Esophagus squamous epithelium (tissue), 5 donors: Measurements from ENCODE around the gene CD22. TPM values are rescaled to one million over a fixed set of nuclear protein-coding genes. Genes with fewer than 3 reads are reported as not detected.

ENCODE experiments used
- DNase-seq: peaks from one replicate; lab custom pipeline; 2025; lab: John Stamatoyannopoulos, UW
- H3K27ac ChIP-seq, 4 donors: fragments of 200-600 bp; sonication (generic); one replicate each; pipeline ENCODE4 v1.5.1; 2016 to 2019; ENCODE audit warnings: mild to moderate bottlenecking in 1 of 4
- H3K27me3 ChIP-seq, 4 donors: fragments of 200-600 bp; sonication (generic); 1 replicate in 3 of 4; 2 replicates in 1 of 4; pipeline versions ENCODE4 v1.5.1 to v1.6.0; 2017 to 2021; ENCODE audit warnings: antibody characterized with exemption in 1 of 4
- H3K36me3 ChIP-seq, 3 donors: fragments of 200-600 bp; sonication (generic); one replicate each; pipeline ENCODE4 v1.5.1; 2016 to 2019
- H3K4me1 ChIP-seq, 3 donors: fragments of 200-600 bp; sonication (generic); one replicate each; pipeline ENCODE4 v1.5.1; 2017 to 2019
- H3K4me3 ChIP-seq, 4 donors: fragments of 200-600 bp; sonication (generic); 1 replicate in 3 of 4; 2 replicates in 1 of 4; pipeline ENCODE4 v1.5.1; 2016 to 2019; ENCODE audit warnings: mild to moderate bottlenecking in 2 of 4, moderate library complexity in 1 of 4
- H3K9me3 ChIP-seq, 3 donors: fragments of 200-600 bp; sonication (generic); one replicate each; pipeline ENCODE4 v1.5.1; 2016 to 2019
- POLR2A ChIP-seq, 4 donors: fragments of 450-650 bp; IDR thresholded peaks; one replicate each; pipeline ENCODE4 v1.6.1; 2017; ENCODE audit warnings: antibody characterized with exemption in 4 of 4, mild to moderate bottlenecking in 4 of 4, moderate library complexity in 3 of 4
- WGBS, 2 donors: methylation state at CpG; one replicate each; pipeline ENCODE4 v1.1.5; 2018; 5-methylcytosine and 5-hydroxymethylcytosine counted together
- intact Hi-C: fragments of 100-400 bp; cut with DNase I; formaldehyde crosslinking; loops from one replicate; pipeline ENCODE4 v1.15.0; 2022
- total RNA-seq, 4 donors: library from RNA; depleted of rRNA; stranded (reverse); fragments of >200 nt; gene quantifications; one replicate each; pipeline ENCODE4 v1.1.0, GENCODE V29; 2016
- TF ChIP-seq, protein P1 (sequence below), 6 experiments: fragments of 450-650 bp in 4 of 6; fragments of 200-600 bp in 2 of 6; sonication (generic) in 2 of 6; IDR thresholded peaks; one replicate each; pipeline ENCODE4 v1.5.1; 2016 to 2019; ENCODE audit warnings: antibody characterized with exemption in 6 of 6, mild to moderate bottlenecking in 4 of 6, moderate library complexity in 4 of 6
- donor health status: DM: yes; HTN: yes; CAD: no.

CD22 gene
- total RNA-seq, 4 donors from 2014 or later, result 0.11 to 6.1 (median 1.9) TPM

DNA sequence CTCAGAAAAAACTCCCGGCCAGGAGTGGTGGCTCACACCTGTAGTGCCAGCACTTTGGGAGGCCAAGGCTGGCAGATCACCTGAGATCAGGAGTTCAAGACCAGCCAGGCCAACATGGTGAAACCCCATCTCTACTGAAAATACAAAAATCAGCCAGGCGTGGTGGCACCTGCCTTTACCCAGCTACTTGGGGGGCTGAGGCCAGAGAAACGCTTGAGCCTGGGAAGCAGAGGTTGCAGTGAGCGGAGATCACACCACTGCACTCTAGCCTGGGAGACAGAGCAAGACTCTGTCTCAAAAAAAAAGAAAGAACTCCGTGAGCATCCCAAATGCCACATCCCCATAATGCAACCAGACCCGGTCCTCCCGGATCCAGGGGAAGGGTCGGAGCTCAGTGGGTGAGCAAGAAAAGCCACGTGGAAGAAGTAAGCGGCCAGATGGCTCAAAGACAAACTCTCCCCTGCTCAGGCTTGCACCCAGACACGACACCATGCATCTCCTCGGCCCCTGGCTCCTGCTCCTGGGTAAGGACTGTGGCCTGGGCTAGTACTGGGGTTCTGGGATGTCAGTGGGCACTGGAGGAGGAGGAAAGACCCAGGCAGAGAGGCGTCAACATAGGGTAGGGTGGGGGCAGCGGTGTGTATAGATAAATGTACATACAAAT is 2.7 kb downstream of the CD22 start:
- H3K27me3 ChIP-seq, result peaks cover 0 to 80% (median 0%) of the 10 kb centered on the region in 4 donors
- no peak for TF ChIP-seq POLR2A (IDR thresholded peaks at IDR 0.05)
- TF ChIP-seq, protein P1, sequence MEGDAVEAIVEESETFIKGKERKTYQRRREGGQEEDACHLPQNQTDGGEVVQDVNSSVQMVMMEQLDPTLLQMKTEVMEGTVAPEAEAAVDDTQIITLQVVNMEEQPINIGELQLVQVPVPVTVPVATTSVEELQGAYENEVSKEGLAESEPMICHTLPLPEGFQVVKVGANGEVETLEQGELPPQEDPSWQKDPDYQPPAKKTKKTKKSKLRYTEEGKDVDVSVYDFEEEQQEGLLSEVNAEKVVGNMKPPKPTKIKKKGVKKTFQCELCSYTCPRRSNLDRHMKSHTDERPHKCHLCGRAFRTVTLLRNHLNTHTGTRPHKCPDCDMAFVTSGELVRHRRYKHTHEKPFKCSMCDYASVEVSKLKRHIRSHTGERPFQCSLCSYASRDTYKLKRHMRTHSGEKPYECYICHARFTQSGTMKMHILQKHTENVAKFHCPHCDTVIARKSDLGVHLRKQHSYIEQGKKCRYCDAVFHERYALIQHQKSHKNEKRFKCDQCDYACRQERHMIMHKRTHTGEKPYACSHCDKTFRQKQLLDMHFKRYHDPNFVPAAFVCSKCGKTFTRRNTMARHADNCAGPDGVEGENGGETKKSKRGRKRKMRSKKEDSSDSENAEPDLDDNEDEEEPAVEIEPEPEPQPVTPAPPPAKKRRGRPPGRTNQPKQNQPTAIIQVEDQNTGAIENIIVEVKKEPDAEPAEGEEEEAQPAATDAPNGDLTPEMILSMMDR (IDR thresholded peaks at IDR 0.05), result no peak
- no peak overlapping the region for H3K4me3 ChIP-seq
- intact Hi-C loops, result no loop called here
- no peaks in the 10 kb centered on the region for H3K36me3 ChIP-seq
- 67 to 69% methylated on average over 13 to 14 of the region's 14 CpGs for WGBS, 2 donors
- H3K9me3 ChIP-seq, result no peaks in the 10 kb centered on the region
- H3K27ac ChIP-seq, result no peak overlapping the region
- DNase-seq, result no peak
- H3K4me1 ChIP-seq, result no peaks in the 10 kb centered on the region

DNA sequence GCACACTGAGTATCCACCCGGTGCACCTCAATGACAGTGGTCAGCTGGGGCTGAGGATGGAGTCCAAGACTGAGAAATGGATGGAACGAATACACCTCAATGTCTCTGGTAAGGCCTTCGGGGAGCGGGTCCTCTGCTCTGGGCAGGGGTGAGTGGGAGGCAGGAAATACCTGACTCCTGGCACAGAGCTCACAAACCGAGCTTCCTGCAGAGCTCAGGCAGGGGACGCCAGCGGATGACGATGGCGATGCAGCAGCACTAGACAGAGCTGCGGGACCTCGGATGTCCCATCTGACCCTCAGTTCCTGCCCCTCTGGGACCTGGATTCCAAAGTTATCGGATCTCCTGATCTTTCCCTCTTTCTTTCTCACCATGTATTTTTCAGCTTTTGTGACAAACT is 3.8 kb downstream of the CD22 start:
- no peaks in the 10 kb centered on the region for H3K9me3 ChIP-seq
- H3K27me3 ChIP-seq, result peaks cover 0 to 69% (median 0%) of the 10 kb centered on the region in 4 donors
- H3K4me1 ChIP-seq, result no peaks in the 10 kb centered on the region
- TF ChIP-seq, protein P1 (IDR thresholded peaks at IDR 0.05), result no peak
- TF ChIP-seq POLR2A (IDR thresholded peaks at IDR 0.05), result no peak
- no peak overlapping the region for H3K27ac ChIP-seq
- H3K4me3 ChIP-seq, result no peak overlapping the region
- intact Hi-C loops, result no loop called here
- no peak for DNase-seq
- no peaks in the 10 kb centered on the region for H3K36me3 ChIP-seq
- 60 to 73% methylated on average over 8 to 9 of the region's 12 CpGs for WGBS, 2 donors

DNA sequence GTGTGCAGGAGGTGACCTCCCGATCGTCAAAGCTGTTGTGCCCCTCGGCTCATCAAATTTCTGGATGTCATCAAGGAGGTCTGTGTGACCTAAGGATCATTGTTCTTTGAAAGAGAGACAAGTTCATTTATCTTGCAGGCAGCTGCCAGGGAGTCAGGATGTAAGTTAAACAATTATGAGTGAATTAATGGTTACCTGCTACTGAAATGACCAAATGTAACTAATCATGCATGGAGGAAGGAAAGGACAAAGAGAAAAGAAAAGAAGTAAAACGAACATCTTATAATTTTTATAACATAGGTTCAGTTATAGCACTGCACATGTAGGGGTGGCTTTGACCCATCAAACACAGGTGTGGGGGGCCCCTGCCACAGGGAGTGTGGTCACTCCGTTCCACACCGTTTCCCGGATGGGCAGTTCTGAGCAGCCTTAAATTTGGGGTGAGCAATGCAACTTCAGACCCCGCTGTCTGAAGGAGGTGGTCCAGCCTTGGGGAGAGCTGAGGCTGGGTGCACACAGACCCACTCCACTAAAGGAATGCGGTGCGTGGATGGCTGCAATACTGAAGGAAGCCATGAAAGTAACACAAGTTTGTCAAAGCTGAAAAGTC is 5.3 kb downstream of the CD22 start:
- no peaks in the 10 kb centered on the region for H3K9me3 ChIP-seq
- H3K4me1 ChIP-seq, result no peaks in the 10 kb centered on the region
- H3K27me3 ChIP-seq, result peaks cover 0 to 58% (median 0%) of the 10 kb centered on the region in 4 donors
- no peak overlapping the region for H3K4me3 ChIP-seq
- TF ChIP-seq POLR2A (IDR thresholded peaks at IDR 0.05), result no peak
- TF ChIP-seq, protein P1 (IDR thresholded peaks at IDR 0.05), result no peak
- H3K27ac ChIP-seq, result no peak overlapping the region
- H3K36me3 ChIP-seq, result no peaks in the 10 kb centered on the region
- DNase-seq, result no peak
- WGBS, 2 donors, result 67 to 79% methylated on average over 9 to 10 of the region's 10 CpGs
- intact Hi-C loops, result no loop called here

DNA sequence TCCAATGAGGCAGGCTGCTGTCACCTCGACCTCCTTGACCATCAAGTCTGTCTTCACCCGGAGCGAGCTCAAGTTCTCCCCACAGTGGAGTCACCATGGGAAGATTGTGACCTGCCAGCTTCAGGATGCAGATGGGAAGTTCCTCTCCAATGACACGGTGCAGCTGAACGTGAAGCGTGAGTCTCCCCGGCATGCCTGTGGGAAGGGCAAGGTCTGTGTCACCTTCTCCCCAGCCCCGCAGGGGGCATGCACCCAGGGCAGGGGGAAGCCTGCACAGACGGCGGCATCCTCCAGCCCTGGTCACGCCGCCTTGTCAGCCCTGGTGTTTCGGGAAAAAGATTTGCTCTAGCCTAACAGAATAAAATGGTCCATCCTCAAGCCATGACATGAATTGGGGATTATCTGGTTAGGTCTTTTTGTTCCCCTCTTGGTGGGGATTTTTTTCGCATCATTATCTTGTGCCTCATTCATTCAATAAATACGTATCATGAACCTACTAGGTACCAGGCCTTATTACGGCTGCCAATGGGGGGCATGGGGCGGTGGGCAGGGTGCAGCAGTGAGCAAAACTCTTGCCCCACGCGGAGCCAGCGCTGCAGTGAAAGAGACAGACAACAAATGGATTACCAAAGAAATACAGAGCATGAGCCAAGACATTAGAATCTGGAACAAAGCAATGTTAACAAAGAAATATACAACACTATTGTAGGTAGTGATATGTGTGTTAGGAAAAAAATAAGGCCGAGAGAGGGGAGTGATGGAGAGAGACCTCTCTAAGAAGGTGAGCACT is 7.4 kb downstream of the CD22 start:
- no peak for DNase-seq
- intact Hi-C loops, result no loop called here
- no peak for TF ChIP-seq POLR2A (IDR thresholded peaks at IDR 0.05)
- TF ChIP-seq, protein P1 (IDR thresholded peaks at IDR 0.05), result no peak
- Histone ChIP-seq H3K27ac (no peak overlapping the region), H3K9me3 (no peaks in the 10 kb centered on the region), H3K4me1 (no peaks in the 10 kb centered on the region), H3K27me3 (peaks cover 0 to 43% (median 0%) of the 10 kb centered on the region in 4 donors), H3K4me3 (no peak overlapping the region), H3K36me3 (no peaks in the 10 kb centered on the region)
- 74 to 77% methylated on average over 13 to 21 of the region's 21 CpGs for WGBS, 2 donors
